Gastroesophageal sphincter (tissue), 3 donors: ENCODE data around the gene MYCN.

ENCODE experiments used
- EP300 ChIP-seq: sonication (generic); formaldehyde crosslinking; IDR thresholded peaks from one replicate; pipeline ENCODE4 v1.6.1; 2017; ENCODE audit warnings: antibody characterized with exemption, mild to moderate bottlenecking
- POLR2A ChIP-seq, 2 donors: fragments of 450-650 bp; IDR thresholded peaks; one replicate each; pipeline ENCODE4 v1.6.1; 2017; ENCODE audit warnings: antibody characterized with exemption in 2 of 2, mild to moderate bottlenecking in 2 of 2, moderate library complexity in 1 of 2
- POLR2AphosphoS5 ChIP-seq: sonication (generic); formaldehyde crosslinking; IDR thresholded peaks from one replicate; pipeline ENCODE4 v1.6.1; 2017; ENCODE audit warnings: antibody characterized with exemption
- TF ChIP-seq, protein P1 (sequence below), 4 experiments: fragments of 200-600 bp in 2 of 4; fragments of 450-650 bp in 2 of 4; sonication (generic) in 1 of 4; IDR thresholded peaks; one replicate each; pipeline ENCODE4 v1.5.1; 2017 to 2019; ENCODE audit warnings: antibody characterized with exemption in 4 of 4, mild to moderate bottlenecking in 2 of 4, moderate library complexity in 2 of 4

DNA sequence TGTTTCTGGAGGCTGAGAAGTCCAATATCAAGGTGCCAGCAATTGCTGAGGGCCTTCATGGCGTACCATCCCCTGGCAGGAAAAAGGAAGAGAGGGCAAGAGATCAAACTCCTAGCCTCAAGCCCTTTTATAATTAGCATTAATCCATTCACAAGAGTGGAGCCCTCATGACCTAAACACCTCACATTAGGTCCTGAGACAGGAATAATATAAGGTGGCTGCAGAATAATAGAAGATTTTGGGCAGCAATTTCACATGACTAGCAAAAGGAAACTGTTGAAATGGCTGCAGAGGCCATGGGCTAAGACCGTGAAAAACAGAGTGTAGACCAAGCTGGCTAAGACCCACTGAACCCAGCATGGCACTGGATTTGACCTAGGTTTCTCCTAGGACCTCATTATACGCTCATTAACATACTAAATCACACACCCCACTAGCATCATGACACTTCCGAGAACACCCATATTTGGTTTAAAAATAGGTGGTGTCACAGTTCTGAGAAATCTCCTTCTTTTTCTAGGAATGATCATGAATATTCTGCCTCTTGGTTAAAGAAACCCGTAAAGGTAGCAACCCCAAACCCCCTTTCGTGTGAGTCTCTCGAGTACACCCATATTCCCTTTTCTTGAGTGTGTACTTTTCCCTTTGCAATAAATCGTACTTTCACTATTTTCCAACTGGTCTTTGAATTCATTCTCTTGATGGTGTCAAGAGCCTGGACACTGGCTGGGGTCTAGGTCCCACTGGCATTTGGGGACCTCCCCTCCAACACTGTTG is 3.1 kb upstream of the MYCN start:
- TF ChIP-seq POLR2A (IDR thresholded peaks at IDR 0.05) (no peak), POLR2AphosphoS5 (no peak), EP300 (no peak)
- TF ChIP-seq, protein P1, sequence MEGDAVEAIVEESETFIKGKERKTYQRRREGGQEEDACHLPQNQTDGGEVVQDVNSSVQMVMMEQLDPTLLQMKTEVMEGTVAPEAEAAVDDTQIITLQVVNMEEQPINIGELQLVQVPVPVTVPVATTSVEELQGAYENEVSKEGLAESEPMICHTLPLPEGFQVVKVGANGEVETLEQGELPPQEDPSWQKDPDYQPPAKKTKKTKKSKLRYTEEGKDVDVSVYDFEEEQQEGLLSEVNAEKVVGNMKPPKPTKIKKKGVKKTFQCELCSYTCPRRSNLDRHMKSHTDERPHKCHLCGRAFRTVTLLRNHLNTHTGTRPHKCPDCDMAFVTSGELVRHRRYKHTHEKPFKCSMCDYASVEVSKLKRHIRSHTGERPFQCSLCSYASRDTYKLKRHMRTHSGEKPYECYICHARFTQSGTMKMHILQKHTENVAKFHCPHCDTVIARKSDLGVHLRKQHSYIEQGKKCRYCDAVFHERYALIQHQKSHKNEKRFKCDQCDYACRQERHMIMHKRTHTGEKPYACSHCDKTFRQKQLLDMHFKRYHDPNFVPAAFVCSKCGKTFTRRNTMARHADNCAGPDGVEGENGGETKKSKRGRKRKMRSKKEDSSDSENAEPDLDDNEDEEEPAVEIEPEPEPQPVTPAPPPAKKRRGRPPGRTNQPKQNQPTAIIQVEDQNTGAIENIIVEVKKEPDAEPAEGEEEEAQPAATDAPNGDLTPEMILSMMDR (IDR thresholded peaks at IDR 0.05): no peak
